SH-SY5Y (cell line): ENCODE results near the gene CGB8.

ENCODE experiments used
- GATA2 ChIP-seq: IDR thresholded peaks from 2 replicates; pipeline ENCODE4 v1.6.1; 2011; ENCODE audit warnings: mild to moderate bottlenecking, low read depth, low read length
- GATA3 ChIP-seq: IDR thresholded peaks from 2 replicates; pipeline ENCODE4 v1.6.1; 2011; ENCODE audit warnings: low read depth, mild to moderate bottlenecking, low read length, moderate library complexity

DNA sequence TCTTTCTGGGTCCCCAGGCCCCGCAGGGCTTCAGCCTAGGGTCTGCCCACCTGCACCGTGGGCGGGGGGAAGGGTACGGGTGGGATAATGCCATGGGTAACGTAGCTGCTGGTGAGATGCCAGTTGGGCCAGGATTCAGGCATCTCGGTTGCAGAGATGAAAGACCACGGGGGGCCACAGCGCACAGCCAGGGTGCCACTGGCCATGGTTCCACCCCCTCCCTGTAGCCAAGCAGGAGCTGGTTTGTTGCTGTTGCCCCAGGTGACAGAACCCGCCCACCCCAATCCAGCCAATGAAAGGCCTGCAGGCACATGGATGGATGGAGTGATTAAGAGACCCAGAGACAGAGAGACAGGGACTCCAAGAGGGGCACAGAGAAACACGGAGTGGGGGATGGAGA is 9.7 kb upstream of the CGB8 start:
- no peak for TF ChIP-seq GATA2
- no peak for TF ChIP-seq GATA3
